NOMO-1 treated with dmso at 0.1 percent for 144 hours (cell line): ENCODE measurements around the gene TMEM156.

Experiments
- DNase-seq: peaks from one replicate; lab custom pipeline; 2025; ENCODE audit not compliant: unreplicated experiment; lab: John Stamatoyannopoulos, UW

The TMEM156 gene

DNA sequence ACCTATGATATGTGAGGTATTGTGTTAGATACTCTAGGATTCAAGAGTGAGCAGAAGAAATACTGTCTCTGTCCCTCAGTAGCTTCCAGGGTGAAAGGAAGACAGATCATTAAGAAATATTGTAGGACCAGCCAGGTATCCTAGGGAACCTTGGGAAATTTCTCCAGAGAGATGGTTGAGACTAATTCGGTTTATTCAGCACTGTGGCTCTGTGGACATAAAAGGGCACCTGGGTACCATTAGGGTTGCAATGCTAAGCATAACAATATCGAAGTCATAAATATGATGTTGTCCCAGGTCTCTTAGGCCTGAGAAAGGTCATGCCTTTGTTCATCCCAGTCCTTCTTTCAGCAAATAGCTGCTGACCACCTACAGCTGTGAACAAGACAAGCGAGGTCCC lies 103.6 kb downstream of the TMEM156 start:
- no peak for DNase-seq

- DNase-seq: no peak
Measured at GRCh38 chr4:38926896-38927295, 105.3 kb downstream of the TMEM156 start.

DNA sequence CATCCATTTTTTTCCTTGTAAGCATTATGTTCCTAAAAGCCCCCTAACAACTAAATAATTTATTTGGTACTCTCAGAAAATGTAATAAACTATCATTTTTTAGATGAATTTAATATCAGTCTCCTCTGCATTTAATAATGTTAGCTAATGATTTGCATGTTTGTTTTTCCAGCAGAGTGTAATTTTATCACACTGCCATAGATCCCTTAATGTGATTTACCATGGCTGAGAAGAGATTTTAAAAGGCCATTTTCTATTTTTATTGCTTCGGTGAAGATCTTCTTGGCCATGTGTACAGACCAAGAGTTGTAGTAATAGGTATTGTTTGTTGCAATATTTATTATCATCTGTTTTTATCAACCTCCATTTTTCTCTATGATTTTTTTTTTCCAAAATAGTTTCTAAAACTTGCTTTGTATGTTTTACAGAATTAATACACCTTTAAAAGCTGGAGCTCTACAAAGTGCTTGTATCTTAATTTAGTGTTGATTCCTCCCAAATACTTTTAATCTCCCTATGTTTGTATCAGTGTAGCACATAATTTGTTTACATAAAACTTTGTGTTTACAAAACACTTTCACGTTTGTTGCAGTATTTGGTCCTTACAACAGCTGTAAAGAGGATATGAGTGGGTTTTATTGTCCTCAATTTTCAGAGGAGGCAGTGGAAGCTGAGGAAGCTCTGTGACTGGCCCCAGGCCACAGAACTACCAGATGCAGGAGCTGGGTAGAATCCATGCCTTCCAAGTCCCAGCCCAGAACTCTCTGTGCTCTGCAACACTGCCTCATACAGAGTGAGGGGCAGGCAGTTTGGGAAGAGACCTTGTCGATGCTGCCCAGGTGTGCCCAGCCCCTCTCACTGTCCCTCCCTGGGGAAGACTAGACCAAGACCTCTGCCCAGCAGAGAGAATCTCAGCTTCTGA lies 106.5 kb downstream of the TMEM156 start:
- DNase-seq: no peak

DNA sequence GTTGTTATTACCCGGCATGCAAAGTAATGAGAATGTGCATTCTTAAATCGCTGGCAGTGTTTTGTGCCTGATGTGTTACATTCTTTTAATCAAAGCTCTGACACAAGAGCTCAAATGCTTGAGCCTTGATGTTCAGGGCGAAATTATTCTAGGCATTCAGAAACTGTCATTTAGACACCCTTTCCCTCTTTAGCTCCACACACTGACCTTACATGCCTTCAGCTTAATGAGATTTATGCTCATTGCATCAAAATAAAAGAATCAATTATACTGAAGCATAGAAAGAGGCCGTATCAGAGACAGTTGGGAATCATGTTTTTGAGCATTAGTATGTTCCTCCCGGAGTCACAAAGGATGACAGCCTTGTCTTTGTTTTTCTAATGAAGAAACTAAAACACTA lies 107.9 kb downstream of the TMEM156 start:
- no peak for DNase-seq

- no peak for DNase-seq
Measured at GRCh38 chr4:38923746-38924145, 108.5 kb downstream of the TMEM156 start.

GRCh38 chr4:38921151-38921550 lies 111.1 kb downstream of the TMEM156 start:
- no peak for DNase-seq

- no peak for DNase-seq
Measured at GRCh38 chr4:38920677-38921076, 111.5 kb downstream of the TMEM156 start.

GRCh38 chr4:38920186-38920585 lies 112.0 kb downstream of the TMEM156 start:
- no peak for DNase-seq

GRCh38 chr4:38919494-38919893 lies 112.7 kb downstream of the TMEM156 start:
- no peak for DNase-seq

DNA sequence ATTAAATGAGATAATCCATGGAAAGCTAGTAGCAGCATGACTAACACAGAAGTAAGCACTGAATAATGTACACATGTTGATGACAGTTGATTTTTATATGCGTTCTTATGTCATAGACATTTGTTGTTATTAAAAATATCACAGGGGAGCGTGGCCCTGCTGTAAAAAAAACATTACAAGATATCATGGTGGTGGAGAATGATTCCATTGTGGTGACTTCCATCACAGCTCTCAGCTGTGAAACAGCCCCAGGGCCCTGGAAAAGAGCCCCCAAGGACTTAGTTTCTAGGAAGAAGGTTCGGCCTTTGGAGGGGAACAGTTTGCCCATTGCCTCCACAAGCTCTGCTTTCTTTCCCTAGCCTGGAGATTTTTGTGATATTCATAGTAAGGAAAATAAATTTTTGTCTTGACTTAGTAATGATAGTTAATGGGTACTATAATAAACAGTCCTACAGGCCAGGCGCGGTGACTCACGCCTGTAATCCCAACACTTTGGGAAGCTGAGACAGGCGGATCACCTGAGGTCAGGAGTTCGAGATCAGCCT lies 114.7 kb downstream of the TMEM156 start:
- DNase-seq: no peak
